Panc1 (cell line): ENCODE results near the gene NOX3. TPM values are rescaled to one million over a fixed set of nuclear protein-coding genes. Genes with fewer than 3 reads are reported as not detected.

Source experiments
- ATAC-seq: fragments of 200-7000 bp; cut with Tn5 transposase; 2 replicates; pipeline ENCODE4 v1.9.1; 2020; ENCODE audit warnings: mild to moderate bottlenecking, moderate library complexity
- BruUV-seq: library from RNA; stranded (reverse); fragments of 400-500 nt; replicated peaks from 2 replicates; lab custom pipeline; 2021; lab: Mats Ljungman, UMichigan
- CTCF ChIA-PET: fragments of 300-600 bp; sonication (Branson Sonifier 250); formaldehyde crosslinking; loops from one replicate; lab custom pipeline; 2022; ENCODE audit warnings: antibody characterized with exemption; lab: Charles Lee
- POLR2A ChIA-PET: fragments of 300-600 bp; sonication (Branson Sonifier 250); formaldehyde crosslinking; loops from one replicate; lab custom pipeline; 2022; ENCODE audit warnings: antibody characterized with exemption; lab: Charles Lee
- DNase-seq: peaks from one replicate; pipeline ENCODE4 v3.0.0-alpha.2; 2010; ENCODE audit warnings: low read depth, low spot score
- H3K27ac ChIP-seq: 2 replicates; pipeline ENCODE4 v1.5.1; 2011; ENCODE audit warnings: mild to moderate bottlenecking, low read length, inconsistent platforms
- H3K27me3 ChIP-seq: fragments of 200-500 bp; sonication (Bioruptor generic); 2 replicates; pipeline ENCODE4 v1.6.0; 2014; ENCODE audit warnings: low read length, inconsistent platforms; ENCODE audit not compliant: control insufficient read depth, insufficient read depth
- H3K36me3 ChIP-seq: fragments of 200-500 bp; sonication (Bioruptor generic); 2 replicates; pipeline ENCODE4 v1.5.1; 2014; ENCODE audit warnings: inconsistent platforms, mild to moderate bottlenecking, low read length, moderate library complexity; ENCODE audit not compliant: control insufficient read depth, insufficient read depth
- H3K4me1 ChIP-seq: 2 replicates; pipeline ENCODE4 v1.5.1; 2011; ENCODE audit warnings: inconsistent platforms, mild to moderate bottlenecking, low read length, moderate library complexity; ENCODE audit not compliant: control insufficient read depth, insufficient read depth
- H3K4me3 ChIP-seq, 2 experiments: 2 replicates each; pipeline ENCODE4 v1.5.1; 2011 to 2012; ENCODE audit warnings: low read depth in 2 of 2, low read length in 2 of 2, mild to moderate bottlenecking in 2 of 2, inconsistent platforms in 1 of 2, moderate library complexity in 1 of 2
- H3K9me3 ChIP-seq: fragments of 200-500 bp; sonication (Bioruptor generic); 2 replicates; pipeline ENCODE4 v1.5.1; 2014; ENCODE audit warnings: low read depth, mild to moderate bottlenecking, inconsistent platforms, low read length, moderate library complexity; ENCODE audit not compliant: control insufficient read depth, insufficient read depth
- POLR2AphosphoS5 ChIP-seq: IDR thresholded peaks from 2 replicates; pipeline ENCODE4 v1.6.1; 2012; ENCODE audit warnings: mild to moderate bottlenecking, low read depth, low read length, moderate library complexity
- SIN3A ChIP-seq: IDR thresholded peaks from 2 replicates; pipeline ENCODE4 v1.6.1; 2012; ENCODE audit warnings: low read depth, mild to moderate bottlenecking, low read length, moderate library complexity, borderline replicate concordance; ENCODE audit not compliant: insufficient read depth
- TCF7L2 ChIP-seq: IDR thresholded peaks from 2 replicates; pipeline ENCODE4 v1.6.1; 2011; ENCODE audit warnings: mild to moderate bottlenecking, low read depth, low read length, inconsistent platforms
- in situ Hi-C: cut with HindIII; loops from 2 replicates; pipeline ENCODE4 v1.10.0; 2016; ENCODE audit warnings: low sequenced_read_pairs, low pct_unique_long_range_greater_than_20kb
- intact Hi-C: fragments of 100-400 bp; cut with micrococcal nuclease; formaldehyde crosslinking; loops from one replicate; pipeline ENCODE4 v1.10.0; 2022; ENCODE audit not compliant: unreplicated experiment
- total RNA-seq: library from RNA; stranded (reverse); gene quantifications from one replicate; pipeline ENCODE4 v1.2.1, GENCODE V29; 2021; ENCODE audit not compliant: unreplicated experiment
- TF ChIP-seq, protein P1 (sequence below), 2 experiments: IDR thresholded peaks; 2 replicates each; pipeline ENCODE4 v1.6.1; 2011 to 2012; ENCODE audit warnings: low read depth in 2 of 2, control low read depth in 1 of 2, low read length in 1 of 2, mild to moderate bottlenecking in 1 of 2, moderate library complexity in 1 of 2; ENCODE audit not compliant: insufficient read depth in 1 of 2
- TF ChIP-seq, protein P2 (sequence below): fragments of 450-650 bp; IDR thresholded peaks from 2 replicates; pipeline ENCODE4 v1.5.1; 2017; ENCODE audit warnings: mild to moderate bottlenecking

Gene NOX3
- total RNA-seq, 1 experiment from 2014 or later: not detected

DNA sequence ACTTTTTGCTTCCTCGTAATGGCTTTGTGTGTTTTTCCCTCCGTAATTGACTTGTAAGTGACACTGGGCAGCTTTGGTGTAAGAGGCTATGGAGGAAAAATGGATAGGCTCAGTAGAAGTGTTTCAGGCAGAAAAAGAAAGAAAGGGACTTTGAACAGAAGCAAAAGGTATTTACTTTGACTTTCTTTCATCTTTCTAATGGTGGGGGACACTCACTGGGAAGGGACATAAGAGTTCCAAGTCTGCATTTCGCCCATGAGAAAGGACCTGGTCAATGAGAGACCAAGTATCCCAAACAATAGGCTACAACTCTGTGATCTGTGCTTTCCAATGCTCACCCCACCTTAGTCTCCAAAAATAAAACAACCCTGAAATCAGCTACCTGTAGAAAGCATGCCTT lies 41.6 kb downstream of the NOX3 start:
- TF ChIP-seq POLR2AphosphoS5 (no peak), SIN3A (no peak), TCF7L2 (no peak)
- TF ChIP-seq, protein P1, sequence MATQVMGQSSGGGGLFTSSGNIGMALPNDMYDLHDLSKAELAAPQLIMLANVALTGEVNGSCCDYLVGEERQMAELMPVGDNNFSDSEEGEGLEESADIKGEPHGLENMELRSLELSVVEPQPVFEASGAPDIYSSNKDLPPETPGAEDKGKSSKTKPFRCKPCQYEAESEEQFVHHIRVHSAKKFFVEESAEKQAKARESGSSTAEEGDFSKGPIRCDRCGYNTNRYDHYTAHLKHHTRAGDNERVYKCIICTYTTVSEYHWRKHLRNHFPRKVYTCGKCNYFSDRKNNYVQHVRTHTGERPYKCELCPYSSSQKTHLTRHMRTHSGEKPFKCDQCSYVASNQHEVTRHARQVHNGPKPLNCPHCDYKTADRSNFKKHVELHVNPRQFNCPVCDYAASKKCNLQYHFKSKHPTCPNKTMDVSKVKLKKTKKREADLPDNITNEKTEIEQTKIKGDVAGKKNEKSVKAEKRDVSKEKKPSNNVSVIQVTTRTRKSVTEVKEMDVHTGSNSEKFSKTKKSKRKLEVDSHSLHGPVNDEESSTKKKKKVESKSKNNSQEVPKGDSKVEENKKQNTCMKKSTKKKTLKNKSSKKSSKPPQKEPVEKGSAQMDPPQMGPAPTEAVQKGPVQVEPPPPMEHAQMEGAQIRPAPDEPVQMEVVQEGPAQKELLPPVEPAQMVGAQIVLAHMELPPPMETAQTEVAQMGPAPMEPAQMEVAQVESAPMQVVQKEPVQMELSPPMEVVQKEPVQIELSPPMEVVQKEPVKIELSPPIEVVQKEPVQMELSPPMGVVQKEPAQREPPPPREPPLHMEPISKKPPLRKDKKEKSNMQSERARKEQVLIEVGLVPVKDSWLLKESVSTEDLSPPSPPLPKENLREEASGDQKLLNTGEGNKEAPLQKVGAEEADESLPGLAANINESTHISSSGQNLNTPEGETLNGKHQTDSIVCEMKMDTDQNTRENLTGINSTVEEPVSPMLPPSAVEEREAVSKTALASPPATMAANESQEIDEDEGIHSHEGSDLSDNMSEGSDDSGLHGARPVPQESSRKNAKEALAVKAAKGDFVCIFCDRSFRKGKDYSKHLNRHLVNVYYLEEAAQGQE (IDR thresholded peaks at IDR 0.05; ENCODE audit: insufficient read depth in 1 of 2, low read depth in 2 of 2, low read length in 1 of 2): no peak
- TF ChIP-seq, protein P2, sequence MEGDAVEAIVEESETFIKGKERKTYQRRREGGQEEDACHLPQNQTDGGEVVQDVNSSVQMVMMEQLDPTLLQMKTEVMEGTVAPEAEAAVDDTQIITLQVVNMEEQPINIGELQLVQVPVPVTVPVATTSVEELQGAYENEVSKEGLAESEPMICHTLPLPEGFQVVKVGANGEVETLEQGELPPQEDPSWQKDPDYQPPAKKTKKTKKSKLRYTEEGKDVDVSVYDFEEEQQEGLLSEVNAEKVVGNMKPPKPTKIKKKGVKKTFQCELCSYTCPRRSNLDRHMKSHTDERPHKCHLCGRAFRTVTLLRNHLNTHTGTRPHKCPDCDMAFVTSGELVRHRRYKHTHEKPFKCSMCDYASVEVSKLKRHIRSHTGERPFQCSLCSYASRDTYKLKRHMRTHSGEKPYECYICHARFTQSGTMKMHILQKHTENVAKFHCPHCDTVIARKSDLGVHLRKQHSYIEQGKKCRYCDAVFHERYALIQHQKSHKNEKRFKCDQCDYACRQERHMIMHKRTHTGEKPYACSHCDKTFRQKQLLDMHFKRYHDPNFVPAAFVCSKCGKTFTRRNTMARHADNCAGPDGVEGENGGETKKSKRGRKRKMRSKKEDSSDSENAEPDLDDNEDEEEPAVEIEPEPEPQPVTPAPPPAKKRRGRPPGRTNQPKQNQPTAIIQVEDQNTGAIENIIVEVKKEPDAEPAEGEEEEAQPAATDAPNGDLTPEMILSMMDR: no peak
- DNase-seq (no peak), ATAC-seq (no peak)
- no peak overlapping the region for H3K27ac ChIP-seq
- H3K9me3 ChIP-seq: no peaks in the 10 kb centered on the region
- H3K4me3 ChIP-seq: no peak overlapping the region
- no peaks in the 10 kb centered on the region for H3K4me1 ChIP-seq
- CTCF ChIA-PET: no interaction called here
- intact Hi-C loops: no loop called here
- POLR2A ChIA-PET: no interaction called here
- no TSS peak for BruUV-seq
- H3K36me3 ChIP-seq: no peaks in the 10 kb centered on the region
- no peaks in the 10 kb centered on the region for H3K27me3 ChIP-seq
- in situ Hi-C loops: no loop called here

DNA sequence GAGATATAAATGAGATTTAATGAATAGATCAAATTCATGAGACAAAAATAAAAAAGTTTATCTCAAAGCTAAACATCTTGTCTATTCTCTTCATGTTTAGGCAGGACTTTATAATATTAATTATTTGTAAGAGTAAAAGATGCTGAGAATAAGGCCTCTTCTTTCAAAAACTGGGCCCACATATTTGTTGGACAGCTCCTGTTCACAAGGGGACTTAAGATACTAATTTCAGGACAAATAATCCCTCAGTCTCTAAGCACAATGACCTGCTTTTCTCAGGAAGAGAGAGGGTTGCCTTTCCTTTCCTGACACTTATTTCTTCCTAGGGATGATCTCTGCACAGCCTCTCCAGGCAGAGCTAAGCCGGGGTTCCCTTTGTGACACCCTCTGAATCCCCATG lies 43.3 kb downstream of the NOX3 start:
- Histone ChIP-seq H3K27me3 (no peaks in the 10 kb centered on the region), H3K27ac (no peak overlapping the region), H3K9me3 (no peaks in the 10 kb centered on the region), H3K36me3 (no peaks in the 10 kb centered on the region), H3K4me3 (no peak overlapping the region), H3K4me1 (no peaks in the 10 kb centered on the region)
- DNase-seq (no peak), ATAC-seq (no peak)
- BruUV-seq: no TSS peak
- CTCF ChIA-PET: no interaction called here
- TF ChIP-seq, protein P1 (IDR thresholded peaks at IDR 0.05; ENCODE audit: insufficient read depth in 1 of 2, low read depth in 2 of 2, low read length in 1 of 2): peak in 1 of 2 experiments; percentile 45; a peak in 1 of 4 replicates
- TF ChIP-seq, protein P2: no peak
- in situ Hi-C loops: no loop called here
- POLR2A ChIA-PET: no interaction called here
- intact Hi-C loops: no loop called here
